ENCODE data around the gene RBM8A. TPM values are rescaled to one million over a fixed set of nuclear protein-coding genes. Genes with fewer than 3 reads are reported as not detected.

RBM8A gene
- total RNA-seq, 1 experiment from 2014 or later: 370 TPM

DNA sequence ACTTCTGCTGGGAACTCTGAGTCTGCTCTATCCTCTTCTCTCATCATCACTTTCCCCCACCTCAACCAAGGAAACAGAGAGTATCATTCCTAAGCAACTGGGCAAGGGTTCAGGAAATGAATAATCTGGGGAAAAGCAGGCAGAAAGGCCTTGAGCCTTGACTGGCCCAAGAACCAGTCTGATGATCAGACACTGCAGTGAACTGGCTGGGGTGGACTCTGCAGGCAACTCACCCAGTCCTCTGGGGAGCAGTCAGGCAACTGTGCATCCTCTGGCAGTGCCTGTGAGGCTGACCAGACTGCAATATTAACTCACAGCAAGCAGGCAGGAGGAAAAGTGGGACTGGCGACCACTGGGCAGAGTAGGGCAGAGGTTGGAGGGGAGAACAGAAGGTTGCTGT is 42.6 kb downstream of the RBM8A start:
- H3K4me3 Mint-ChIP-seq (ENCODE audit: unreplicated experiment): peak overlapping the region; percentile 81
- POLR2A ChIA-PET: interaction anchor here (0.7 to 2.8 kb wide), 8 partner anchors 8 to 80 kb away, joined by 3 to 30 read pairs (median 5); partner anchors contain the start of genes ANKRD34A, PEX11B, PIAS3 and POLR3GL
- no TSS peak for BruUV-seq (replicated peaks)
- DNase-seq (ENCODE audit: unreplicated experiment): no peak
- intact Hi-C loops (cut with micrococcal nuclease): no loop called here
- H3K27me3 Mint-ChIP-seq (ENCODE audit: insufficient read depth, unreplicated experiment): peaks cover 12% of the 10 kb centered on the region
- peaks cover 26% of the 10 kb centered on the region for H3K4me1 Mint-ChIP-seq (ENCODE audit: insufficient read depth, unreplicated experiment)
- no peak overlapping the region for H3K27ac Mint-ChIP-seq (ENCODE audit: low read depth, unreplicated experiment)
- no peaks in the 10 kb centered on the region for H3K9me3 Mint-ChIP-seq (ENCODE audit: unreplicated experiment)
- CTCF ChIA-PET: interaction anchor here (0.5 to 21.0 kb wide), 9 partner anchors 7 to 92 kb away, joined by 3 to 617 read pairs (median 4); partner anchors contain the start of genes ITGA10 and NUDT17
- TF ChIP-seq, protein P1, sequence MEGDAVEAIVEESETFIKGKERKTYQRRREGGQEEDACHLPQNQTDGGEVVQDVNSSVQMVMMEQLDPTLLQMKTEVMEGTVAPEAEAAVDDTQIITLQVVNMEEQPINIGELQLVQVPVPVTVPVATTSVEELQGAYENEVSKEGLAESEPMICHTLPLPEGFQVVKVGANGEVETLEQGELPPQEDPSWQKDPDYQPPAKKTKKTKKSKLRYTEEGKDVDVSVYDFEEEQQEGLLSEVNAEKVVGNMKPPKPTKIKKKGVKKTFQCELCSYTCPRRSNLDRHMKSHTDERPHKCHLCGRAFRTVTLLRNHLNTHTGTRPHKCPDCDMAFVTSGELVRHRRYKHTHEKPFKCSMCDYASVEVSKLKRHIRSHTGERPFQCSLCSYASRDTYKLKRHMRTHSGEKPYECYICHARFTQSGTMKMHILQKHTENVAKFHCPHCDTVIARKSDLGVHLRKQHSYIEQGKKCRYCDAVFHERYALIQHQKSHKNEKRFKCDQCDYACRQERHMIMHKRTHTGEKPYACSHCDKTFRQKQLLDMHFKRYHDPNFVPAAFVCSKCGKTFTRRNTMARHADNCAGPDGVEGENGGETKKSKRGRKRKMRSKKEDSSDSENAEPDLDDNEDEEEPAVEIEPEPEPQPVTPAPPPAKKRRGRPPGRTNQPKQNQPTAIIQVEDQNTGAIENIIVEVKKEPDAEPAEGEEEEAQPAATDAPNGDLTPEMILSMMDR (IDR thresholded peaks at IDR 0.05; ENCODE audit: unreplicated experiment): no peak
- H3K36me3 Mint-ChIP-seq (ENCODE audit: insufficient read depth, unreplicated experiment): peaks cover 10% of the 10 kb centered on the region

DNA sequence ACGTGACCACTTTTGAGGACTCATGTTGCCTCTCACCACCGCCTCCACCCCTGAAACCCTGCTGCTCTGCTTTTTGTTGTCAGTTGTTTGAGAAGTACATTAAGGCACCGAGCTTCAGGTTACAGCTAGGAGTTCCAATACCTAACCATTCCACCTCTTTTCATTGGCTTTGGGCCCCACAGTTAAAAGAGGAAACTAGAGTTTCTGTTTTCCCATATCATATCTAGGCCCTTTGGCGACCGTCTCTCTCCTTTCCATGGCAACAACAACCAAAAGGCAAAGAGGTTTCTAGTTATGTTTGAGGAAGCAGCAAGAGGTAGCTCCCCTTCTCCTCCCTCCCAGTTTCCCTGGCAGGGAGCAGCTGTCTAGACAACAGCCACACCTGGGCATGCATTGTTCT is 47.5 kb downstream of the RBM8A start:
- no peak for DNase-seq (ENCODE audit: unreplicated experiment)
- H3K27ac Mint-ChIP-seq (ENCODE audit: low read depth, unreplicated experiment): no peak overlapping the region
- CTCF ChIA-PET: interaction anchor here (0.7 to 7.2 kb wide), 8 partner anchors 12 to 99 kb away, joined by 3 to 98 read pairs (median 4); partner anchors contain the start of genes ITGA10, NUDT17 and PIAS3
- TF ChIP-seq, protein P1 (IDR thresholded peaks at IDR 0.05; ENCODE audit: unreplicated experiment): no peak
- intact Hi-C loops (cut with micrococcal nuclease): no loop called here
- peaks cover 2% of the 10 kb centered on the region for H3K27me3 Mint-ChIP-seq (ENCODE audit: insufficient read depth, unreplicated experiment)
- no peaks in the 10 kb centered on the region for H3K9me3 Mint-ChIP-seq (ENCODE audit: unreplicated experiment)
- H3K36me3 Mint-ChIP-seq (ENCODE audit: insufficient read depth, unreplicated experiment): no peaks in the 10 kb centered on the region
- H3K4me3 Mint-ChIP-seq (ENCODE audit: unreplicated experiment): no peak overlapping the region
- POLR2A ChIA-PET: interaction anchor here (0.8 to 3.7 kb wide), 8 partner anchors 9 to 56 kb away, joined by 3 to 39 read pairs (median 8); partner anchors contain the start of genes PEX11B, PIAS3, POLR3C and RBM8A
- BruUV-seq (replicated peaks): no TSS peak
- peaks cover 28% of the 10 kb centered on the region for H3K4me1 Mint-ChIP-seq (ENCODE audit: insufficient read depth, unreplicated experiment)

DNA sequence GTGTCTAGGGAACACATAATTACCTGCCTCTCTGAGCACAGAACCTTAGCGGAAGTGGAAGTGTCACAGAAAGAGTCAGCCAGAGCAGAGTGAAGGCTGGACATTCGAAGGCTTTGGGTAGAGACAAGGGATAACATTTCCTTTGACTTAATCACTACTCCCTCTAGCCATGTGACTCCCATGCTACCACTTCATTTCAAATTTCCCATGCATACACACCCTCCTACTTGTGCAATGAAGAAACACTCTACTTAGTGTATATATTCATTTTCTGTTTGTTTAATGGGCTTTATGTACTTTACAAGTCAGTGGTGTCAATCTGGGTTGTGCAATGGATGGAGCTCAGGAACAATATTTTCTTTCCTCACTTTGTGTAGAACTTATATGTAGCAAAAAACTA is 48.6 kb downstream of the RBM8A start:
- DNase-seq (ENCODE audit: unreplicated experiment): peak; percentile 64
- Mint-ChIP-seq H3K36me3 (ENCODE audit: insufficient read depth, unreplicated experiment) (no peaks in the 10 kb centered on the region), H3K9me3 (ENCODE audit: unreplicated experiment) (no peaks in the 10 kb centered on the region), H3K27me3 (ENCODE audit: insufficient read depth, unreplicated experiment) (no peaks in the 10 kb centered on the region), H3K4me1 (ENCODE audit: insufficient read depth, unreplicated experiment) (peaks cover 26% of the 10 kb centered on the region), H3K27ac (ENCODE audit: low read depth, unreplicated experiment) (peak overlapping the region; percentile 50), H3K4me3 (ENCODE audit: unreplicated experiment) (no peak overlapping the region)
- ChIA-PET POLR2A (interaction anchor here (1.1 to 3.7 kb wide), 5 partner anchors 13 to 55 kb away, joined by 3 to 39 read pairs (median 8); partner anchors contain the start of genes PIAS3, POLR3C, RBM8A and RNF115), CTCF (interaction anchor here (0.7 to 7.2 kb wide), 7 partner anchors 13 to 98 kb away, joined by 3 to 98 read pairs (median 9); partner anchors contain the start of genes ITGA10, NUDT17 and PIAS3)
- no TSS peak for BruUV-seq (replicated peaks)
- TF ChIP-seq, protein P1 (IDR thresholded peaks at IDR 0.05; ENCODE audit: unreplicated experiment): no peak
- intact Hi-C loops (cut with micrococcal nuclease): no loop called here

DNA sequence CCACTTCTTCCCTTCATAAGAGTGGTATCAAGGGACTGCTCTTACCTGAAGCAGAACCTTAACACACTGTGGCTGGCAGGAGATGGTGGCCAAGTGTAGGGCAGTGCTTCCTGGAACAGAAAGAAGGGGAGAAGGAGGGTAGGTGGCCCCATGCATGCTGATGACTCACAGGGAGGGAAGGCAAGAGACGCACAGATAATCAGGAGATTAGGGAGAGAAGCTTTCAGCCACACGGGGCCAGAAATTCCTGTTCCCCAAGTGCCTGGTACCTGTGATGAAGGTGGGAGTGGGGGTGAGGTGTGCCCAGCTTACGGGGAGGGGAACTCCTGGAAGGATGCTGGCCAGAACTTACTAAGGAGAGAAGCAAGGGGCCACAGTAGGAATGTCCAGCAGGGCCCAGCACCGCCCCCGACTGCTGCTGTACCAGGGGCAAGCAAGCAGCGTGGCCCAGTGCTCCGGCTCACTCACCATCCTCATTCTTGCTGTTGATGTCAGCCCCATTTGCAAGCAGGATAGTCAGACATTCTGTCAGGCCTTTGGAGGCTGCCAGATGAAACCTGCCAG is 49.3 kb downstream of the RBM8A start:
- H3K36me3 Mint-ChIP-seq (ENCODE audit: insufficient read depth, unreplicated experiment): no peaks in the 10 kb centered on the region
- no peaks in the 10 kb centered on the region for H3K27me3 Mint-ChIP-seq (ENCODE audit: insufficient read depth, unreplicated experiment)
- no peak overlapping the region for H3K4me3 Mint-ChIP-seq (ENCODE audit: unreplicated experiment)
- H3K9me3 Mint-ChIP-seq (ENCODE audit: unreplicated experiment): no peaks in the 10 kb centered on the region
- no peak overlapping the region for H3K27ac Mint-ChIP-seq (ENCODE audit: low read depth, unreplicated experiment)
- ChIA-PET POLR2A (interaction anchor here (1.1 to 3.7 kb wide), 4 partner anchors 14 to 50 kb away, joined by 3 to 39 read pairs (median 13); partner anchors contain the start of genes PIAS3 and RBM8A), CTCF (interaction anchor here (1.9 to 7.2 kb wide), 4 partner anchors 14 to 32 kb away, joined by 9 to 98 read pairs (median 36); partner anchors contain the start of genes ITGA10, NUDT17 and PIAS3)
- peak; percentile 30 for DNase-seq (ENCODE audit: unreplicated experiment)
- H3K4me1 Mint-ChIP-seq (ENCODE audit: insufficient read depth, unreplicated experiment): peaks cover 26% of the 10 kb centered on the region
- intact Hi-C loops (cut with micrococcal nuclease): no loop called here
- no TSS peak for BruUV-seq (replicated peaks)
- TF ChIP-seq, protein P1 (IDR thresholded peaks at IDR 0.05; ENCODE audit: unreplicated experiment): no peak

Data from MCF 10A (cell line).